SH-SY5Y (cell line): ENCODE measurements around the gene HLA-A.

Experiments
- GATA2 ChIP-seq: IDR thresholded peaks from 2 replicates; pipeline ENCODE4 v1.6.1; 2011; ENCODE audit warnings: mild to moderate bottlenecking, low read depth, low read length
- GATA3 ChIP-seq: IDR thresholded peaks from 2 replicates; pipeline ENCODE4 v1.6.1; 2011; ENCODE audit warnings: low read depth, mild to moderate bottlenecking, low read length, moderate library complexity

Gene HLA-A

GRCh38 chr6:29942275-29943052 lies at the start of gene HLA-A:
Gene HLA-A, plus strand, starts transcription at chr6:29942532. Its CDS starts 22 bp downstream, at chr6:29942554.
- TF ChIP-seq GATA2 (no peak), GATA3 (no peak)

DNA sequence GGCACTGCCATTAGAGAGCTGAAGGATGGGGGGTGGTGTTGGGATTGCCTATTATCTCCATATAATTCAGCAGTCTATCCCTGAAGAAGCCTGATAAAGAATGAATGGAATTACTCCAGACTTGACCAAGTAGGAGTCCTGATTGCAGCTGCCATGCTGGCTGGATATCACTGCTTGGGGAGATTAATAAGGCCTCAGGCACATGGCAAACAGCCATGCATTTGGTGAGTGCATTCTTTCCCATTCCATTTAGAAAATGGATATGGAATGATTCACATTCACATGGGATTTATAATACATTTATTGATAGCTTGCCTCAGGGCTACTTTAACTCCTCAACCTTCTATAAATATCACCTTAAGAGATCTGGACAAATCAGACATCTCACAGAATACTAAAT lies 49.6 kb upstream of the HLA-A start:
- no peak for TF ChIP-seq GATA2

DNA sequence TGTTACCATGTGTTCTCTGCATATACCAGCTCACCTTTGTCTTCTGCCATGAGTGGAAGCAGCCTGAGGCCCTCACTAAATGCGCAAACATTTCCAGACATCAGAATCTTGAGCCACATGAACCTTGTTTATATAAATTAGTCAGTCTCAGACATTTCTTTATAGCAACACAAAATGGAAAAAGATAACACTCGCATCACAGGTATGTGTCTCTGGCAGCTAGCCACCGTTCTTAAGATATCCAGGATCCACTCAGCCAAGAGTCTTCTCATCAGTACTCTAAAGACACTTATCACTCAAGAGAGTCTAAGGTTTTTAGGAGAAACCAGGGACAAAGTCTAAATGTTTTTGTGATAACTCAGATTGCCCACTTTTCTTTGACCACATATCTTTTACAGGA lies 43.1 kb upstream of the HLA-A start:
- TF ChIP-seq GATA2 (no peak), GATA3 (no peak)

GRCh38 chr6:29905286-29905685 lies 37.0 kb upstream of the HLA-A start:
- TF ChIP-seq GATA2 (no peak), GATA3 (no peak)

- TF ChIP-seq GATA2, result no peak
- TF ChIP-seq GATA3, result no peak
Observed at GRCh38 chr6:29907637-29908340, 34.5 kb upstream of the HLA-A start.

- no peak for TF ChIP-seq GATA3
- no peak for TF ChIP-seq GATA2
Observed at GRCh38 chr6:29908341-29908662, 34.0 kb upstream of the HLA-A start.

DNA sequence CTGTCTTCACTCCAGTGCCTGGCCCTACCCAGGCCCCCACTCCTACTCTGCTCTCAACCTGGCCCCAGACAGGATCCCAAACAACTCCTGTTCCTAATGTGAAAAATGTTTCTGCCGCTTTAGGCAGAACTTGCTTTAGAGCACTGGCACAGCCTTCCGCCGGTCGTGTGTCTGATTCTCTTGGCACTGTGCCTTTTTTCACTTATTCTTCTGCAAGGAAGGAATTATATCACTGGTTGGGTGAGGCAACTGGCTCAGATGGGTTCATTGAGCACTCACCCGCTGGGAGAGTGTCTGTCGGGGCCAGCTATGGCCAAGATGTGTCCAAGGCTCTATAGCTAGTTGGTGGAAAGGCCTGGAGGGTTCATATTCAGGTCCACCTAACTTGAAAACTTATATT lies 33.6 kb upstream of the HLA-A start:
- no peak for TF ChIP-seq GATA2
- TF ChIP-seq GATA3, result no peak

DNA sequence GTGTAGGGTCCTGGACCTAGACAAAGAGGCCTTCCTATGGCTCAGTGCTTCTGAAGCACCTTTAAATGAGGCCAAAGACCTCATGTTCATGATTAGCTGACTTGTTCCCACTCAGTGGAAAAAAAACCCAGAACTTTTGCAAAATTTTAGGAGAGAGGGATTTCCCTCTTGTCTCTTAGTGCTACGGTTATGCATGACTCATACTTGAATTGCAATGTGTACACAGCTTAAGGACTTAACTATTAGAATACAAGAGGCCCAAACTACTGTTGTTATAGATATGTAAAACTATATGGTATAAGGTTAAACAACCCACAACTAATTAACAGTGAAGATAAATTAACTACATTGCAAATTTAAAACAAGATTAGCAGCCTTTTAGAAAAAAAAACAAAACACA lies 32.3 kb upstream of the HLA-A start:
- TF ChIP-seq GATA3 (no peak), GATA2 (no peak)

DNA sequence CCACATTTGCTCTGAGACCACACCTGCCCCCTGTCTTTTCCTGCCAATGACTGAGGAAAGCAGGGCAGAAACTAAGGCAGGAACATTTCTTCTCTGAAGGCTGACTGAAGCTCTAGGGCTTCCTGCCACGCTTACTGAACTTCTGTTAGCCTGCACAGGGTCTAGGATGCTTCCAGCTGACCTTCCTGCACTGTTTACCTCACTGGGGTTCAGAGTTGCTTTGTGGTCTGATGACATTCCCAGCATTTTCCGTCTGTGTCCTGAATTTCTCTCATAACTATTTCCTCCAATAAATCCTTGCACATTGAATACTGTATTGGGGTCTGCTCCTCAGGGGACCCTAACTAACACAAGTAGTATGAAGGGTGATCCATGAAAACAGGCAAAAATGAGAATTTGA lies 29.5 kb upstream of the HLA-A start:
- TF ChIP-seq GATA2 (no peak), GATA3 (no peak)

- TF ChIP-seq GATA2 (no peak), GATA3 (no peak)
Observed at GRCh38 chr6:29916741-29917140, 25.6 kb upstream of the HLA-A start.

- TF ChIP-seq GATA3 (no peak), GATA2 (no peak)
Observed at GRCh38 chr6:29917857-29918256, 24.5 kb upstream of the HLA-A start.

DNA sequence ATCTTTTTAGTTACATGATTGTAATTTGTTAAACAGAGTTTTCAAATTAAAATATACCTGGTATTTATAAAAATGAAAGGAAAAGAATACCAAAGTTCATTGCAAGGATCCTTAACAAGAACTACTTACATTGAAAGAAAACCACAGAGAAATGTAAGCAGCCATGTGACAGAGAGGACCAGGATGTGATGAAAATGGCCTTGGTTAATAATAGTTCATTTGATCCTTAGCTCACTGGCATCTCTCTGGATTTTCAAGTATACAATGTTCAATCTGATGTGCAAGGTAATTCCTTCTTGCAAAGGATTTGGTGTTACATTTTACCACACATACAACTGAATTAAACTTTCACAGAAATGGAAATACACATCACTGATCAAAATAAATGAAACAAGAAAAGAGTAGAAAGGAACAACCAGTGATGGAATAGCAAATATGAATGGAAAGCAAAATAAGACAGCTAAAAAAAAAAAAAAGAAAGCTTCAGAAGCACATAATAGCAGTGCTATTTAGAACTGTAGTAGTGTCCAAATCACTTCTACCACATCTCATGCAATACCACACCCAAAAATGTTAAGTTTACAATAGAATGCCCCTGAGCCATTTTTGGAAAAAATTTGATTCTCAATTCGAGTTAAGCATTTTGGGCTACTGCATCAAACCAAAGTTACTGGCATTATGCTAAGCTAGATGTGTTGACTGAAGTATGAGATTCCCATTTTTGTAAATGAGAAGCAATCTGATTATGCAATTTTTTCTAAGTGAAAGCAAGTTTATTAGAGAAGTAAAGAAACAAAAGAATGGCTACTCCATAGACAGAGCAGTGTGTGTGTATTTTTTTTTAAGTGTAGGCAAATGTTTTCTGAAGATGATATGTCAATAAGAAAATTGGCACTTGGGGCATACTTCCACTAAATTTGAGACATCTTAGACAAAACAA lies 22.6 kb upstream of the HLA-A start:
- TF ChIP-seq GATA3 (no peak), GATA2 (no peak)

- TF ChIP-seq GATA2 (no peak), GATA3 (no peak)
Observed at GRCh38 chr6:29924287-29924686, 18.0 kb upstream of the HLA-A start.

GRCh38 chr6:29924731-29925130 lies 17.6 kb upstream of the HLA-A start:
- TF ChIP-seq GATA3 (no peak), GATA2 (no peak)
